Right ventricle myocardium superior (tissue), 1 donor: Measurements from ENCODE around the gene EEF1AKMT4. TPM values are rescaled to one million over a fixed set of nuclear protein-coding genes. Genes with fewer than 3 reads are reported as not detected.
"Not testable (repeated sequence)": the region's sequence is repeated elsewhere in the genome, so short reads cannot be mapped to it uniquely, and the experiment has no call there.

ENCODE experiments used
- ATAC-seq: fragments of 200-7000 bp; cut with Tn5 transposase; one replicate; pipeline ENCODE4 v1.9.1; 2020; ENCODE audit warnings: mild to moderate bottlenecking; ENCODE audit not compliant: poor library complexity
- DNase-seq: peaks from one replicate; pipeline ENCODE4 v3.0.0-alpha.2; 2020
- intact Hi-C: fragments of 100-400 bp; cut with DNase I; formaldehyde crosslinking; loops from one replicate; pipeline ENCODE4 v1.11.2; 2022
- total RNA-seq: library from RNA; stranded (reverse); fragmentation: NEBNext Ultra II Directional; extraction: Animal tissue kit (Norgen Biotek cat#: 25700); gene quantifications from one replicate; pipeline ENCODE4 v1.2.1, GENCODE V29; 2021
- donor health status: DM: no; HTN: yes; CAD: no; lungs with severe emphysema.

EEF1AKMT4 gene
- total RNA-seq, 1 donor from 2014 or later, result 1.6 TPM

- DNase-seq (no peak), ATAC-seq (no peak)
- intact Hi-C loops, result no loop called here
Measured at GRCh38 chr3:184257083-184257915, 7.8 kb downstream of the EEF1AKMT4 start.

- intact Hi-C loops, result no loop called here
- DNase-seq (no peak), ATAC-seq (no peak)
Measured at GRCh38 chr3:184258926-184259325, 9.5 kb downstream of the EEF1AKMT4 start.

GRCh38 chr3:184259396-184259877 lies 10.0 kb downstream of the EEF1AKMT4 start:
- intact Hi-C loops, result no loop called here
- DNase-seq (no peak), ATAC-seq (peak; percentile 19)

- ATAC-seq (peak; percentile 84), DNase-seq (peak; percentile 59)
- intact Hi-C loops, result no loop called here
Measured at GRCh38 chr3:184259878-184260723, 10.6 kb downstream of the EEF1AKMT4 start.

GRCh38 chr3:184260724-184261269 lies 11.3 kb downstream of the EEF1AKMT4 start:
- intact Hi-C loops, result no loop called here
- ATAC-seq, result no peak

GRCh38 chr3:184261270-184261853 lies 11.9 kb downstream of the EEF1AKMT4 start, which contains the start of gene CAMK2N2:
Gene CAMK2N2 (minus strand): TSS chr3:184261553. CDS start chr3:184261285, 268 bp downstream.
- ATAC-seq (peak; percentile 64), DNase-seq (peak; percentile 67)
- intact Hi-C loops, result no loop called here

More at GRCh38 chr3:184260724-184261269, 11.3 kb downstream of the EEF1AKMT4 start:
- no peak for DNase-seq

- ATAC-seq (peak; percentile 8), DNase-seq (no peak)
- intact Hi-C loops, result no loop called here
Measured at GRCh38 chr3:184261854-184262763, 12.6 kb downstream of the EEF1AKMT4 start.

- intact Hi-C loops, result no loop called here
- no peak for ATAC-seq
- DNase-seq, result no peak
Measured at GRCh38 chr3:184262764-184263179, 13.3 kb downstream of the EEF1AKMT4 start.

- ATAC-seq, intact Hi-C loops: not testable (repeated sequence)
Measured at GRCh38 chr3:184267249-184267648, 17.8 kb downstream of the EEF1AKMT4 start.

GRCh38 chr3:184272269-184272668 lies 22.8 kb downstream of the EEF1AKMT4 start:
- DNase-seq (no peak), ATAC-seq (no peak)
- intact Hi-C loops, result no loop called here

More at GRCh38 chr3:184267249-184267648, 17.8 kb downstream of the EEF1AKMT4 start:
- not testable (repeated sequence) for DNase-seq

GRCh38 chr3:184275381-184275701 lies 25.9 kb downstream of the EEF1AKMT4 start:
- ATAC-seq (no peak), DNase-seq (no peak)
- intact Hi-C loops, result no loop called here

GRCh38 chr3:184275961-184276910 lies 26.8 kb downstream of the EEF1AKMT4 start, which contains the start of gene ECE2:
Gene ECE2 (plus strand): TSS chr3:184276022. CDS start chr3:184276154, 132 bp downstream.
- intact Hi-C loops, result no loop called here
- ATAC-seq (no peak), DNase-seq (no peak)

- no peak for ATAC-seq
- no peak for DNase-seq
- intact Hi-C loops, result no loop called here
Measured at GRCh38 chr3:184277366-184277765, 27.9 kb downstream of the EEF1AKMT4 start.

GRCh38 chr3:184282941-184283340 lies 33.5 kb downstream of the EEF1AKMT4 start:
- ATAC-seq (no peak), DNase-seq (no peak)
- intact Hi-C loops, result loop anchor here (10.0 kb wide), 1 partner anchor 388 kb away; no protein-coding TSS in a partner anchor

GRCh38 chr3:184283681-184284080 lies 34.2 kb downstream of the EEF1AKMT4 start:
- no peak for ATAC-seq
- intact Hi-C loops, result loop anchor here (10.0 kb wide), 1 partner anchor 389 kb away; no protein-coding TSS in a partner anchor
- no peak for DNase-seq

- ATAC-seq (peak; percentile 61), DNase-seq (no peak)
- intact Hi-C loops, result loop anchor here (10.0 kb wide), 1 partner anchor 390 kb away; no protein-coding TSS in a partner anchor
Measured at GRCh38 chr3:184284696-184285095, 35.2 kb downstream of the EEF1AKMT4 start.
